ENCODE results near the gene CLDN9. TPM values are rescaled to one million over a fixed set of nuclear protein-coding genes. Genes with fewer than 3 reads are reported as not detected.

The CLDN9 gene
- total and polyA plus RNA-seq, 9 of the 15 experiments (the other 6 are each of a cell fraction or from before 2014, with no cell fraction given), result 0.12 to 0.44 (median 0.22) TPM; not detected in 4

DNA sequence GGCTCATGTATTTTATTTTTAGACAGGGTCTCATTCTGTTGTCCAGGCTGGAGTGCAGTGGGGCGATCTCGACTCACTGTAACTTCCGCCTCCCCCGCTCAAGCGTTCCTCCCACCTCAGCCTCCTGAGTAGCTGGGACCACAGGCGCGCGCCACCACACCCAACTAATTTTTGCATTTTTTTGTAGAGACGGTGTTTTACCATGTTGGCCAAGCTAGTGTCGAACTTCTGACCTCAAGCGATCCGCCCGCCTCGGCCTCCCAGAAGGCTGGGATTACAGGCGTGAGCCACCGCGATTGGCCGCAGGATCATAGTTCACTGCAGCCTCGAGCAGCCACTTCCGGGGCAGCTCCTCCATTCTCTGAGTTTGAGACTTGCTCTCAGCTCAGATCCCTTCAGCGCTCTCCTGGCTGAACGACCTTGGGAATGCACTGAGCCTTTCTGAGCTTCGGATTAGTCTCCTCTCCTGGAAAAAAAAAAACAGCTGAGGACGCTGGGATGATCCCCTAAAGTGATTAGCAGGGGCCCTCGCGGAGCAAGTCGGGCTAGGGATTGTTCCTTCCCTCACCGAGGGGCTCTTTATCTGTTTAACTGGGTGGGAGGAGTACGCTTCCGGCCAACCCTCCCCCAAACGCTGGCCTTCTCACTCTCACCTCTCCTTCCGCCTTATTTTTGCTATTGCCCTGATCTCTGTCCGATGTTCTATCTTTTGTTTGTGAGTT lies 31.4 kb upstream of the CLDN9 start:
- no peaks in the 10 kb centered on the region for H3K27me3 ChIP-seq (ENCODE audit: control insufficient read depth in 2 of 2, insufficient read depth in 2 of 2, low read length in 2 of 2)
- no peaks in the 10 kb centered on the region for H3K9me1 ChIP-seq (ENCODE audit: control insufficient read depth, insufficient read depth, low read length)
- ChIA-PET CTCF (ENCODE audit: low intra/inter-chr PET ratio) (interaction anchor here (0.6 kb wide), 1 partner anchor 1327 kb away, joined by 3 read pairs; no protein-coding TSS in a partner anchor), POLR2A (interaction anchor here (0.6 to 3.5 kb wide), 14 partner anchors 9 to 378 kb away, joined by 3 to 23 read pairs (median 4); partner anchors contain the start of genes FLYWCH2 and PAQR4)
- in situ Hi-C loops (cut with MboI) (no loop called here), intact Hi-C loops (cut with micrococcal nuclease) (loop anchor here (2.0 to 5.0 kb wide), 3 partner anchors 54 to 109 kb away; no protein-coding TSS in a partner anchor)
- H3K9me3 ChIP-seq (replicated peaks; ENCODE audit: control insufficient read depth, insufficient read depth, low read depth, low read length), result no peaks in the 10 kb centered on the region
- H3K79me2 ChIP-seq (ENCODE audit: control insufficient read depth, insufficient read depth, low read length), result peaks cover 44% of the 10 kb centered on the region
- WGBS (ENCODE audit: insufficient coverage, low coverage, missing lambda C conversion rate), result 1% methylated on average over 31 of the region's 33 CpGs
- H3K9ac ChIP-seq (ENCODE audit: insufficient read depth in 1 of 2, low read depth in 2 of 2, low read length in 2 of 2), result peak overlapping the region; percentile 97 to 100
- no peaks in the 10 kb centered on the region for H4K20me1 ChIP-seq (replicated peaks; ENCODE audit: control insufficient read depth, insufficient read depth, low read length)
- peak; percentile 58 to 89 (median 76) for DNase-seq (ENCODE audit: extremely low read depth in 1 of 4, low spot score in 3 of 4)
- peaks cover 32% of the 10 kb centered on the region; the same call in 2 of the 3 replicates for H3K36me3 ChIP-seq (ENCODE audit: control insufficient read depth, insufficient read depth, low read length)
- peak overlapping the region; percentile 97 for H3K4me2 ChIP-seq (ENCODE audit: insufficient read depth, low read length)
- FAIRE-seq, result peak; percentile 92
- H3K4me1 ChIP-seq (replicated peaks in 1 of 2; ENCODE audit: control insufficient read depth in 2 of 2, insufficient read depth in 2 of 2, low read length in 2 of 2), result peaks cover 19 to 77% of the 10 kb centered on the region in 2 experiments
- no TSS peak for BruUV-seq (replicated peaks)
- peak overlapping the region; percentile 99 for H3K27ac ChIP-seq (ENCODE audit: extremely low read depth, low read depth, low read length)
- H3K4me3 ChIP-seq, result peak overlapping the region; percentile 63
- peak; percentile 59 for ATAC-seq
- H2AFZ ChIP-seq (ENCODE audit: low read depth, low read length), result peak overlapping the region; percentile 72
- TF ChIP-seq PPARD (CRISPR knock-in tag; IDR thresholded peaks at IDR 0.05) (no peak), SUPT5H (IDR thresholded peaks at IDR 0.05) (peak; percentile 69), NRF1 (conservative IDR thresholded peaks at IDR 0.05 in 1 of 2, IDR thresholded peaks at IDR 0.05 in 1 of 2) (no peak; a peak in 1 of 4 replicates), FOS (IDR thresholded peaks at IDR 0.05; ENCODE audit: extremely low read depth, insufficient read length) (no peak), ZNF146 (CRISPR knock-in tag; IDR thresholded peaks at IDR 0.05; ENCODE audit: unreplicated experiment) (no peak), SRSF1 (IDR thresholded peaks at IDR 0.05; ENCODE audit: low read depth, low read length) (no peak), PHF8 (IDR thresholded peaks at IDR 0.05; ENCODE audit: borderline replicate concordance, low read length) (peak; percentile 39; the same call in 1 of the 2 replicates), MTA3 (IDR thresholded peaks at IDR 0.05; ENCODE audit: borderline replicate concordance) (no peak), CEBPG (CRISPR knock-in tag; IDR thresholded peaks at IDR 0.05) (peak; percentile 16; the same call in 1 of the 2 replicates), CEBPG (tag; conservative IDR thresholded peaks at IDR 0.05 in 1 of 2, IDR thresholded peaks at IDR 0.05 in 1 of 2) (no peak), HDAC2 (IDR thresholded peaks at IDR 0.05) (peak; percentile 24; the same call in 1 of the 2 replicates)
- TF ChIP-seq, protein P1, sequence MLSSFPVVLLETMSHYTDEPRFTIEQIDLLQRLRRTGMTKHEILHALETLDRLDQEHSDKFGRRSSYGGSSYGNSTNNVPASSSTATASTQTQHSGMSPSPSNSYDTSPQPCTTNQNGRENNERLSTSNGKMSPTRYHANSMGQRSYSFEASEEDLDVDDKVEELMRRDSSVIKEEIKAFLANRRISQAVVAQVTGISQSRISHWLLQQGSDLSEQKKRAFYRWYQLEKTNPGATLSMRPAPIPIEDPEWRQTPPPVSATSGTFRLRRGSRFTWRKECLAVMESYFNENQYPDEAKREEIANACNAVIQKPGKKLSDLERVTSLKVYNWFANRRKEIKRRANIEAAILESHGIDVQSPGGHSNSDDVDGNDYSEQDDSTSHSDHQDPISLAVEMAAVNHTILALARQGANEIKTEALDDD (IDR thresholded peaks at IDR 0.05), result no peak; the same call in 1 of the 2 replicates
- TF ChIP-seq, protein P2, sequence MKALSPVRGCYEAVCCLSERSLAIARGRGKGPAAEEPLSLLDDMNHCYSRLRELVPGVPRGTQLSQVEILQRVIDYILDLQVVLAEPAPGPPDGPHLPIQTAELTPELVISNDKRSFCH (CRISPR knock-in tag; IDR thresholded peaks at IDR 0.05), result no peak
- TF ChIP-seq, protein P2 (tag; IDR thresholded peaks at IDR 0.05), result peak; percentile 12; the same call in 1 of the 2 replicates
- TF ChIP-seq, protein P3, sequence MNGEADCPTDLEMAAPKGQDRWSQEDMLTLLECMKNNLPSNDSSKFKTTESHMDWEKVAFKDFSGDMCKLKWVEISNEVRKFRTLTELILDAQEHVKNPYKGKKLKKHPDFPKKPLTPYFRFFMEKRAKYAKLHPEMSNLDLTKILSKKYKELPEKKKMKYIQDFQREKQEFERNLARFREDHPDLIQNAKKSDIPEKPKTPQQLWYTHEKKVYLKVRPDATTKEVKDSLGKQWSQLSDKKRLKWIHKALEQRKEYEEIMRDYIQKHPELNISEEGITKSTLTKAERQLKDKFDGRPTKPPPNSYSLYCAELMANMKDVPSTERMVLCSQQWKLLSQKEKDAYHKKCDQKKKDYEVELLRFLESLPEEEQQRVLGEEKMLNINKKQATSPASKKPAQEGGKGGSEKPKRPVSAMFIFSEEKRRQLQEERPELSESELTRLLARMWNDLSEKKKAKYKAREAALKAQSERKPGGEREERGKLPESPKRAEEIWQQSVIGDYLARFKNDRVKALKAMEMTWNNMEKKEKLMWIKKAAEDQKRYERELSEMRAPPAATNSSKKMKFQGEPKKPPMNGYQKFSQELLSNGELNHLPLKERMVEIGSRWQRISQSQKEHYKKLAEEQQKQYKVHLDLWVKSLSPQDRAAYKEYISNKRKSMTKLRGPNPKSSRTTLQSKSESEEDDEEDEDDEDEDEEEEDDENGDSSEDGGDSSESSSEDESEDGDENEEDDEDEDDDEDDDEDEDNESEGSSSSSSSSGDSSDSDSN (IDR thresholded peaks at IDR 0.05; ENCODE audit: borderline replicate concordance in 1 of 2, low read depth in 2 of 2, low read length in 2 of 2), result 0 out of 4 replicates have a peak, but pooled peaks of 1 of the 2 experiments have one; percentile 41
- TF ChIP-seq, protein P4, sequence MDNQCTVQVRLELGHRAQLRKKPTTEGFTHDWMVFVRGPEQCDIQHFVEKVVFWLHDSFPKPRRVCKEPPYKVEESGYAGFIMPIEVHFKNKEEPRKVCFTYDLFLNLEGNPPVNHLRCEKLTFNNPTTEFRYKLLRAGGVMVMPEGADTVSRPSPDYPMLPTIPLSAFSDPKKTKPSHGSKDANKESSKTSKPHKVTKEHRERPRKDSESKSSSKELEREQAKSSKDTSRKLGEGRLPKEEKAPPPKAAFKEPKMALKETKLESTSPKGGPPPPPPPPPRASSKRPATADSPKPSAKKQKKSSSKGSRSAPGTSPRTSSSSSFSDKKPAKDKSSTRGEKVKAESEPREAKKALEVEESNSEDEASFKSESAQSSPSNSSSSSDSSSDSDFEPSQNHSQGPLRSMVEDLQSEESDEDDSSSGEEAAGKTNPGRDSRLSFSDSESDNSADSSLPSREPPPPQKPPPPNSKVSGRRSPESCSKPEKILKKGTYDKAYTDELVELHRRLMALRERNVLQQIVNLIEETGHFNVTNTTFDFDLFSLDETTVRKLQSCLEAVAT (IDR thresholded peaks at IDR 0.05), result peak in 1 of 2 experiments; percentile 62; a peak in 1 of 4 replicates
